DND-41 (cell line): ENCODE results near the gene WDFY3.

Source experiments
- ATAC-seq: fragments of 200-7000 bp; cut with Tn5 transposase; 3 replicates; pipeline ENCODE4 v1.9.1; 2021; ENCODE audit warnings: low read depth; ENCODE audit not compliant: insufficient read depth
- DNase-seq: peaks from one replicate; pipeline ENCODE4 v3.0.0-alpha.2; 2020
- H2AFZ ChIP-seq: 2 replicates; pipeline ENCODE4 v1.6.0; 2012; ENCODE audit warnings: low read depth, low read length
- H3K27ac ChIP-seq: 2 replicates; pipeline ENCODE4 v1.5.1; 2012; ENCODE audit warnings: low read length, inconsistent platforms
- H3K27me3 ChIP-seq: fragments of 200-600 bp; sonication (generic); 2 replicates; pipeline ENCODE4 v1.6.0; 2012; ENCODE audit warnings: low read length, mild to moderate bottlenecking, inconsistent platforms; ENCODE audit not compliant: insufficient read depth, poor library complexity
- H3K36me3 ChIP-seq: 2 replicates; pipeline ENCODE4 v1.5.1; 2012; ENCODE audit warnings: low read length, inconsistent platforms; ENCODE audit not compliant: insufficient read depth
- H3K4me1 ChIP-seq: 2 replicates; pipeline ENCODE4 v1.5.1; 2012; ENCODE audit warnings: mild to moderate bottlenecking, low read length; ENCODE audit not compliant: insufficient read depth
- H3K4me2 ChIP-seq: 2 replicates; pipeline ENCODE4 v1.6.0; 2012; ENCODE audit warnings: mild to moderate bottlenecking, moderate library complexity, low read length, inconsistent platforms; ENCODE audit not compliant: insufficient read depth
- H3K4me3 ChIP-seq, 2 experiments: fragments of 200-600 bp in 1 of 2; shearing (Covaris generic) in 1 of 2; 2 replicates each; pipeline ENCODE4 v1.5.1; 2012 to 2016; ENCODE audit warnings: inconsistent platforms in 2 of 2, low read length in 2 of 2, mild to moderate bottlenecking in 2 of 2, low read depth in 1 of 2, moderate library complexity in 1 of 2
- H3K79me2 ChIP-seq: 2 replicates; pipeline ENCODE4 v1.6.0; 2012; ENCODE audit warnings: low read length, inconsistent platforms; ENCODE audit not compliant: insufficient read depth
- H3K9ac ChIP-seq: 2 replicates; pipeline ENCODE4 v1.6.0; 2012; ENCODE audit warnings: low read depth, mild to moderate bottlenecking, inconsistent platforms, low read length, moderate library complexity
- H3K9me3 ChIP-seq: 2 replicates; pipeline ENCODE4 v1.5.1; 2012; ENCODE audit warnings: low read length, moderate library complexity, mild to moderate bottlenecking, inconsistent platforms; ENCODE audit not compliant: insufficient read depth, severe bottlenecking
- H4K20me1 ChIP-seq: 2 replicates; pipeline ENCODE4 v1.6.0; 2012; ENCODE audit warnings: low read length; ENCODE audit not compliant: insufficient read depth
- EZH2 ChIP-seq: IDR thresholded peaks from 3 replicates; pipeline ENCODE4 v1.6.1; 2012; ENCODE audit warnings: borderline replicate concordance, low read depth, mild to moderate bottlenecking, moderate library complexity, low read length, inconsistent platforms; ENCODE audit not compliant: severe bottlenecking
- TF ChIP-seq, protein P1 (sequence below): IDR thresholded peaks from 2 replicates; pipeline ENCODE4 v1.5.1; 2012; ENCODE audit warnings: borderline replicate concordance, low read length, moderate library complexity, mild to moderate bottlenecking; ENCODE audit not compliant: poor library complexity, severe bottlenecking; ENCODE audit errors: extremely low read depth

WDFY3 gene

DNA sequence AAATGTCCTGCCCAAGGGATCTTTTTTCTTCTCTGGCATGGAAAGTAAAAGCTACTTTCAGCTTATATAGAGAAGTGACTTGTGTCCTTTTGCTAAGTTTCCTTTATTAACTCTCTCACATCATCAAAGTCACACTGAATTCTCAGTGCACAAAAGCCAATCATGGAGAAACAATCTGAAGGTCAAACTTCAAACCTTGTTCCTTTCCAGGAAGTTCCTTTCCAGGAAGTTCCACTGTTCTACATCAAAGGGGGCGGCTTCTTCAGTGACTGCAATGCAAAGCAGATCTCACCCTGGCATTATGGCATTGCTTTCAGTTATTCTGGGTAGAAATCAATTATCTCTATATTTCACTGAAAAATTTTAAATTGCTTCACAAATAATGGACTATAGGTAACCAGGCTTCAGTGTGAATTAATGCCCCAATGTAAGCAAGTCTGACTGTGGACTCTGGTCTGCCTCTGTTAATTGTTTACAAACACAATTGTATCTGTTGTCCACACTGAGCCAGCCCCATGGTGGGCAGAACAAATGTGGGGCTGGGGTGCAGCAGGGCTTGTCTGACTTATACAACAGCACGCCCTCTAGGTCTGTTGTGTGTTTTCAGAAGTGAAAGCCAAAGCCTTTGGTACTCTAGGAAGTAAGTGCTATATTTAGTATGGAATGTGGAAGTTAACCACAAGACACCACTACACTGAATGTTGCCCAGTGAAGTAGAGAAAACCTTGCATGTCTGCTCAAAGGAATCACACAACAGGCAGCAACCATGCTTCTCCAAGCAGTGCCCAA, 284.8 kb downstream of the WDFY3 start:
- Histone ChIP-seq H3K4me3 (no peak overlapping the region), H3K9me3 (no peaks in the 10 kb centered on the region), H3K36me3 (no peaks in the 10 kb centered on the region), H3K4me2 (peak overlapping the region; percentile 10; the same call in 1 of the 2 replicates), H3K4me1 (peaks cover 14% of the 10 kb centered on the region), H3K9ac (no peak overlapping the region), H2AFZ (no peak overlapping the region), H3K27me3 (peaks cover 6% of the 10 kb centered on the region), H4K20me1 (no peaks in the 10 kb centered on the region), H3K27ac (no peak overlapping the region), H3K79me2 (no peaks in the 10 kb centered on the region)
- peak; percentile 36 for DNase-seq
- TF ChIP-seq, protein P1, sequence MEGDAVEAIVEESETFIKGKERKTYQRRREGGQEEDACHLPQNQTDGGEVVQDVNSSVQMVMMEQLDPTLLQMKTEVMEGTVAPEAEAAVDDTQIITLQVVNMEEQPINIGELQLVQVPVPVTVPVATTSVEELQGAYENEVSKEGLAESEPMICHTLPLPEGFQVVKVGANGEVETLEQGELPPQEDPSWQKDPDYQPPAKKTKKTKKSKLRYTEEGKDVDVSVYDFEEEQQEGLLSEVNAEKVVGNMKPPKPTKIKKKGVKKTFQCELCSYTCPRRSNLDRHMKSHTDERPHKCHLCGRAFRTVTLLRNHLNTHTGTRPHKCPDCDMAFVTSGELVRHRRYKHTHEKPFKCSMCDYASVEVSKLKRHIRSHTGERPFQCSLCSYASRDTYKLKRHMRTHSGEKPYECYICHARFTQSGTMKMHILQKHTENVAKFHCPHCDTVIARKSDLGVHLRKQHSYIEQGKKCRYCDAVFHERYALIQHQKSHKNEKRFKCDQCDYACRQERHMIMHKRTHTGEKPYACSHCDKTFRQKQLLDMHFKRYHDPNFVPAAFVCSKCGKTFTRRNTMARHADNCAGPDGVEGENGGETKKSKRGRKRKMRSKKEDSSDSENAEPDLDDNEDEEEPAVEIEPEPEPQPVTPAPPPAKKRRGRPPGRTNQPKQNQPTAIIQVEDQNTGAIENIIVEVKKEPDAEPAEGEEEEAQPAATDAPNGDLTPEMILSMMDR, result no peak
- TF ChIP-seq EZH2, result no peak
- ATAC-seq, result peak; percentile 67

DNA sequence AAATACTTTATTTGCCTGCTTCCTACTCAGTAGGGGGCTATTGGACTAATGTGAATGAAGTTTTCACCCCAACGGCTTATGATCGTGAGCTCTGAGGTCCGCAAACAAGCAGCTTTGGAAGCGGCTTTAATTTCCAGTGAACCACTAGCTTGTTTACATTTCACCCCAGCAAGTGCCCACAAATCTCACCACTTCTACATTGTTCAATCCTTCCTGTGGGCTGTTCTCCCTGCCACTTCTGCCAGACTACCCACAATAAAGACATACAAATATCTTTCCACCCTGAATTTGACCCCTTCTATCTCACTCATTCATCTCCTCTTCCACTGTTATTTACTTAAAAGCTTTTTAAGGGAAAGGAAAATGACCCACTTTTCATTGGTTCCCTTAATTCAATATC, 285.5 kb downstream of the WDFY3 start:
- H3K4me1 ChIP-seq, result peaks cover 14% of the 10 kb centered on the region

DNA sequence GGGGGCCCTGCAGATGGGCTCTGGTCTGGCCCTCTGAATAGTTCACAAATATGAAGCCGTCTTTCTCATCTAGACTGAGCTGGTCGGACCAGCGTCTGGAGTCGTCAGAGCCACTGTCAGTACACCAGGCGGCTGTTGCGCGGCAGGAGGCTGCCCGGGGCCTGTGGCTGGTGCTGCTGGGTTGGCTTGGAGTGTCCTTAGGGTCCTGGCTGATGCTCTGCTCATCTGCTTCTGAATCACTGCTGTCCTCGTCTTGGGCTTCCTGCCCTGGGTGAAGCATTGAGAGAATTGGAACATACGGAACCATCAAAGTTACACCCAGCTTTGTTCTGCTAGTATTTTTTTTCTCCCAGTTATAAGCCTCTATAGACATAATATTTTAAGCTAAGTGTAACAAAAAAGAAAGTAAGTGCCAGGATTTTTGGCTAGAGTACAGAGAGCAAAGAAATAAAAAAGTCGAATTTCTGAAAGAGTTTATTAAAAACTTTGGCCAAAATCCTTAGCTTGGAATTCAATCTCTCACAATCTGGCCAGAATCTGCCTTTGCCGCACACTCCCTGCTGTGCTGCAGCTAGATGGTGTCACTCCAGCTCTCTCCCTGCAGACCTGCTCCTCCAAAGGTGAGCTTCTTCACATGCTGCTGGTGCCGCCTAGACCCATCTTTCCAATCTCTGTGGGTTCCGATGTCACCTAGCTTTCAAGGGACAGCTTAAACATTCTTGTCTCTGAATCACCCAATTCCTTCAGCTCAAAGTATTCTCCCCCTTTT, 287.3 kb downstream of the WDFY3 start:
- Histone ChIP-seq H3K4me2 (no peak overlapping the region), H3K4me1 (peaks cover 14% of the 10 kb centered on the region), H3K79me2 (no peaks in the 10 kb centered on the region), H3K27ac (no peak overlapping the region), H3K27me3 (peaks cover 6% of the 10 kb centered on the region), H3K9ac (no peak overlapping the region), H4K20me1 (no peaks in the 10 kb centered on the region), H3K4me3 (no peak overlapping the region), H3K36me3 (no peaks in the 10 kb centered on the region), H2AFZ (no peak overlapping the region), H3K9me3 (no peaks in the 10 kb centered on the region)
- DNase-seq, result no peak
- no peak for ATAC-seq
- TF ChIP-seq, protein P1, result no peak
- TF ChIP-seq EZH2, result no peak

More for the DNA sequence above, 285.5 kb downstream of the WDFY3 start:
- Histone ChIP-seq H3K9me3 (no peaks in the 10 kb centered on the region), H3K36me3 (no peaks in the 10 kb centered on the region), H3K4me2 (no peak overlapping the region), H3K27me3 (peaks cover 6% of the 10 kb centered on the region), H3K4me3 (no peak overlapping the region), H3K9ac (no peak overlapping the region), H3K79me2 (no peaks in the 10 kb centered on the region), H3K27ac (no peak overlapping the region), H2AFZ (no peak overlapping the region), H4K20me1 (no peaks in the 10 kb centered on the region)
- TF ChIP-seq, protein P1, result no peak
- no peak for TF ChIP-seq EZH2
- ATAC-seq, result peak; percentile 64
- no peak for DNase-seq
